SU-DHL-6 (cell line): ENCODE measurements around the gene ADAMTS12.

Source experiments
- H2AFZ ChIP-seq: fragments of 200-600 bp; sonication (generic); 2 replicates; pipeline ENCODE4 v1.6.1; 2014; ENCODE audit warnings: low read depth, mild to moderate bottlenecking, moderate library complexity, mixed read lengths, antibody characterized with exemption, low read length; ENCODE audit not compliant: severe bottlenecking
- H3F3A ChIP-seq: fragments of 200-600 bp; shearing (Covaris generic); 2 replicates; pipeline ENCODE4 v1.6.0; 2016; ENCODE audit warnings: antibody characterized with exemption, mild to moderate bottlenecking; ENCODE audit not compliant: insufficient read depth
- H3K27ac ChIP-seq: fragments of 200-600 bp; sonication (generic); 2 replicates; pipeline ENCODE4 v1.5.1; 2016; ENCODE audit warnings: low read depth, mild to moderate bottlenecking, low read length, moderate library complexity, mixed read lengths
- H3K27me3 ChIP-seq: fragments of 200-600 bp; sonication (generic), shearing (Covaris generic); 2 replicates; pipeline ENCODE4 v1.6.0; 2014; ENCODE audit warnings: mild to moderate bottlenecking, low read length
- H3K36me3 ChIP-seq: fragments of 200-600 bp; sonication (generic); 2 replicates; pipeline ENCODE4 v1.6.1; 2014; ENCODE audit warnings: mild to moderate bottlenecking, low read length, mixed read lengths
- H3K4me2 ChIP-seq: fragments of 300-600, 200-600 bp; shearing (Covaris generic), sonication (generic); 2 replicates; pipeline ENCODE4 v1.6.0; 2014; ENCODE audit warnings: low read length, low read depth, mild to moderate bottlenecking; ENCODE audit not compliant: poor library complexity, severe bottlenecking
- H3K4me3 ChIP-seq: fragments of 200-600 bp; sonication (generic); 2 replicates; pipeline ENCODE4 v1.5.1; 2014; ENCODE audit warnings: antibody characterized with exemption, low read length, mild to moderate bottlenecking, mixed read lengths; ENCODE audit not compliant: insufficient read depth, poor library complexity, severe bottlenecking
- H3K79me2 ChIP-seq: fragments of 200-600 bp; sonication (generic); 2 replicates; pipeline ENCODE4 v1.6.1; 2014; ENCODE audit warnings: mild to moderate bottlenecking, low read length, moderate library complexity; ENCODE audit not compliant: insufficient read depth
- H3K9ac ChIP-seq: fragments of 200-600 bp; sonication (generic); 2 replicates; pipeline ENCODE4 v1.7.0; 2014; ENCODE audit warnings: mild to moderate bottlenecking, low read length
- H3K9me2 ChIP-seq: fragments of 200-600 bp; sonication (generic); replicated peaks from 2 replicates; pipeline ENCODE4 v1.6.1; 2014; ENCODE audit warnings: low read length; ENCODE audit not compliant: insufficient read depth
- H3K9me3 ChIP-seq: fragments of 200-600 bp; sonication (generic); 2 replicates; pipeline ENCODE4 v1.6.1; 2014; ENCODE audit warnings: low read length, mixed read lengths; ENCODE audit not compliant: insufficient read depth
- H4K20me1 ChIP-seq: fragments of 200-600 bp; sonication (generic); 2 replicates; pipeline ENCODE4 v1.6.1; 2014; ENCODE audit warnings: low read depth, mild to moderate bottlenecking, antibody characterized with exemption, low read length, moderate library complexity, mixed read lengths
- CTCF ChIP-seq: fragments of 200-600 bp; sonication (generic); IDR thresholded peaks from one replicate; pipeline ENCODE4 v1.5.1; 2017; ENCODE audit warnings: antibody characterized with exemption, mild to moderate bottlenecking, low read length, moderate library complexity; ENCODE audit not compliant: insufficient read depth, poor library complexity, severe bottlenecking
- EZH2phosphoT487 ChIP-seq: fragments of 200-600 bp; sonication (generic), shearing (Covaris generic); conservative IDR thresholded peaks from 2 replicates; pipeline ENCODE4 v1.6.1; 2018; ENCODE audit warnings: mild to moderate bottlenecking, antibody characterized with exemption, low read length, moderate library complexity, mixed read lengths

Gene ADAMTS12

GRCh38 chr5:33840927-33841547 is 50.8 kb downstream of the ADAMTS12 start:
- Histone ChIP-seq H3F3A (no peaks in the 10 kb centered on the region), H3K9ac (no peak overlapping the region), H3K9me3 (no peaks in the 10 kb centered on the region), H3K27ac (no peak overlapping the region), H3K36me3 (no peaks in the 10 kb centered on the region), H3K9me2 (no peaks in the 10 kb centered on the region), H3K27me3 (no peaks in the 10 kb centered on the region), H4K20me1 (no peaks in the 10 kb centered on the region), H3K79me2 (no peaks in the 10 kb centered on the region), H2AFZ (no peak overlapping the region), H3K4me3 (no peak overlapping the region), H3K4me2 (no peak overlapping the region)
- no peak for TF ChIP-seq EZH2phosphoT487
- TF ChIP-seq CTCF = no peak

- Histone ChIP-seq H3K27me3 (no peaks in the 10 kb centered on the region), H3K9me3 (no peaks in the 10 kb centered on the region), H3K9ac (no peak overlapping the region), H3K9me2 (no peaks in the 10 kb centered on the region), H3K27ac (no peak overlapping the region), H2AFZ (no peak overlapping the region), H3K4me2 (no peak overlapping the region), H3K36me3 (no peaks in the 10 kb centered on the region), H3F3A (no peaks in the 10 kb centered on the region), H4K20me1 (no peaks in the 10 kb centered on the region), H3K79me2 (no peaks in the 10 kb centered on the region), H3K4me3 (no peak overlapping the region)
- TF ChIP-seq EZH2phosphoT487 (no peak), CTCF (no peak)
Observed at GRCh38 chr5:33837301-33837700, 54.5 kb downstream of the ADAMTS12 start.

DNA sequence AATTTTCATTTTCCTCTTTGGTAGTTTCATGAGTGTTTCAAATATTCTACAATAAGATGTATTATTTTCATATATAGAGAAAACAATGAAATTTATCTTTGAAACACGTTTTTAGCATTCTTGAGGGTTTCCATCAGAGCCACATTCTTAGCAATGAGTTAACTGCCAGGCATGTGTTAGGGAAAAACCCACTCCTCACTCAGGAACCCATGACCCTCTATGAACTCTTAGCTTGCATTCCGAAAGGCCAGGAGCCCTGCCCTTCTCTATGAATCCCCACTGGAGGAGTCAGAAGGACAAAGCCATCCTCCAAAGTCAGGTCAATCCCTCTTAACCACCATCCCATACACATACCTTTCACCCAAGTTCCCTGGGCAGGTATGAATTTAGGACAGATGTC is 57.5 kb downstream of the ADAMTS12 start:
- no peaks in the 10 kb centered on the region for H3K9me3 ChIP-seq
- no peak overlapping the region for H3K9ac ChIP-seq
- no peak for TF ChIP-seq CTCF
- no peak for TF ChIP-seq EZH2phosphoT487
- no peaks in the 10 kb centered on the region for H3K79me2 ChIP-seq
- no peak overlapping the region for H3K4me2 ChIP-seq
- H3K9me2 ChIP-seq = no peaks in the 10 kb centered on the region
- H3K27me3 ChIP-seq = no peaks in the 10 kb centered on the region
- no peak overlapping the region for H3K27ac ChIP-seq
- no peaks in the 10 kb centered on the region for H4K20me1 ChIP-seq
- H3K36me3 ChIP-seq = no peaks in the 10 kb centered on the region
- no peak overlapping the region for H2AFZ ChIP-seq
- H3F3A ChIP-seq = no peaks in the 10 kb centered on the region
- no peak overlapping the region for H3K4me3 ChIP-seq
